Activated T-cell treated with anti-CD3 and anti-CD28 coated beads, Interleukin-2, amount 50 U/mL, for 24 hours (primary cell): ENCODE data around the gene SUPT6H.

ENCODE experiments used
- DNase-seq: peaks from one replicate; pipeline ENCODE4 v3.0.0-alpha.2; 2020
- H3K27ac Mint-ChIP-seq: 2 replicates; pipeline ENCODE4 v1.8.0; 2020; ENCODE audit warnings: mild to moderate bottlenecking, mixed read lengths
- H3K27me3 Mint-ChIP-seq: 2 replicates; pipeline ENCODE4 v1.8.0; 2020; ENCODE audit warnings: mixed read lengths
- H3K36me3 Mint-ChIP-seq: 2 replicates; pipeline ENCODE4 v1.8.0; 2020; ENCODE audit warnings: low read depth, mixed read lengths
- H3K4me1 Mint-ChIP-seq: 2 replicates; pipeline ENCODE4 v1.8.0; 2020; ENCODE audit warnings: low read depth, mixed read lengths
- H3K4me3 Mint-ChIP-seq: 2 replicates; pipeline ENCODE4 v1.8.0; 2020; ENCODE audit warnings: mild to moderate bottlenecking, moderate library complexity, mixed read lengths
- H3K9me3 Mint-ChIP-seq: 2 replicates; pipeline ENCODE4 v1.8.0; 2020; ENCODE audit warnings: mixed read lengths

The SUPT6H gene

GRCh38 chr17:28702026-28702751 lies 40.2 kb downstream of the SUPT6H start:
- H3K4me3 Mint-ChIP-seq = no peak overlapping the region
- H3K27ac Mint-ChIP-seq = peak overlapping the region; percentile 76
- no peak for DNase-seq
- H3K36me3 Mint-ChIP-seq = peaks cover 94% of the 10 kb centered on the region
- H3K27me3 Mint-ChIP-seq = no peaks in the 10 kb centered on the region
- no peaks in the 10 kb centered on the region for H3K9me3 Mint-ChIP-seq
- peaks cover 10% of the 10 kb centered on the region for H3K4me1 Mint-ChIP-seq

GRCh38 chr17:28702752-28703150 lies 40.7 kb downstream of the SUPT6H start:
- H3K9me3 Mint-ChIP-seq = no peaks in the 10 kb centered on the region
- H3K36me3 Mint-ChIP-seq = peaks cover 94% of the 10 kb centered on the region
- no peak overlapping the region for H3K4me3 Mint-ChIP-seq
- H3K4me1 Mint-ChIP-seq = peaks cover 8% of the 10 kb centered on the region
- DNase-seq = no peak
- H3K27ac Mint-ChIP-seq = peak overlapping the region; percentile 76
- H3K27me3 Mint-ChIP-seq = no peaks in the 10 kb centered on the region

GRCh38 chr17:28703552-28704218 lies 41.7 kb downstream of the SUPT6H start:
- Mint-ChIP-seq H3K9me3 (no peaks in the 10 kb centered on the region), H3K4me1 (peaks cover 2% of the 10 kb centered on the region), H3K27me3 (no peaks in the 10 kb centered on the region), H3K4me3 (no peak overlapping the region), H3K36me3 (peaks cover 89% of the 10 kb centered on the region), H3K27ac (peak overlapping the region; percentile 41)
- no peak for DNase-seq

GRCh38 chr17:28704219-28704858 lies 42.3 kb downstream of the SUPT6H start:
- Mint-ChIP-seq H3K4me1 (no peaks in the 10 kb centered on the region), H3K9me3 (no peaks in the 10 kb centered on the region), H3K27me3 (no peaks in the 10 kb centered on the region), H3K36me3 (peaks cover 82% of the 10 kb centered on the region), H3K27ac (peak overlapping the region; percentile 41), H3K4me3 (no peak overlapping the region)
- no peak for DNase-seq

- Mint-ChIP-seq H3K27ac (peak overlapping the region; percentile 61), H3K36me3 (peaks cover 74% of the 10 kb centered on the region), H3K4me3 (no peak overlapping the region), H3K4me1 (peaks cover 2% of the 10 kb centered on the region), H3K9me3 (no peaks in the 10 kb centered on the region), H3K27me3 (no peaks in the 10 kb centered on the region)
- no peak for DNase-seq
These were observed 43.2 kb downstream of the SUPT6H start for GRCh38 chr17:28705074-28705659.

GRCh38 chr17:28705728-28706334 lies 43.8 kb downstream of the SUPT6H start:
- Mint-ChIP-seq H3K36me3 (peaks cover 67% of the 10 kb centered on the region), H3K27me3 (no peaks in the 10 kb centered on the region), H3K27ac (peak overlapping the region; percentile 61), H3K9me3 (no peaks in the 10 kb centered on the region), H3K4me1 (peaks cover 5% of the 10 kb centered on the region), H3K4me3 (no peak overlapping the region)
- no peak for DNase-seq

GRCh38 chr17:28706471-28707338 lies 44.7 kb downstream of the SUPT6H start:
- no peak overlapping the region for H3K27ac Mint-ChIP-seq
- peaks cover 10% of the 10 kb centered on the region for H3K4me1 Mint-ChIP-seq
- H3K36me3 Mint-ChIP-seq = peaks cover 58% of the 10 kb centered on the region
- H3K4me3 Mint-ChIP-seq = no peak overlapping the region
- H3K9me3 Mint-ChIP-seq = no peaks in the 10 kb centered on the region
- no peak for DNase-seq
- no peaks in the 10 kb centered on the region for H3K27me3 Mint-ChIP-seq

GRCh38 chr17:28707339-28707720 lies 45.3 kb downstream of the SUPT6H start:
- no peaks in the 10 kb centered on the region for H3K9me3 Mint-ChIP-seq
- H3K4me1 Mint-ChIP-seq = peaks cover 16% of the 10 kb centered on the region
- DNase-seq = no peak
- H3K27me3 Mint-ChIP-seq = peaks cover 1% of the 10 kb centered on the region
- no peak overlapping the region for H3K4me3 Mint-ChIP-seq
- no peak overlapping the region for H3K27ac Mint-ChIP-seq
- H3K36me3 Mint-ChIP-seq = peaks cover 52% of the 10 kb centered on the region

GRCh38 chr17:28710861-28711722 lies 49.1 kb downstream of the SUPT6H start:
- H3K27me3 Mint-ChIP-seq = peaks cover 26% of the 10 kb centered on the region
- no peaks in the 10 kb centered on the region for H3K9me3 Mint-ChIP-seq
- peak overlapping the region; percentile 80 for H3K4me3 Mint-ChIP-seq
- H3K36me3 Mint-ChIP-seq = peaks cover 16% of the 10 kb centered on the region
- H3K27ac Mint-ChIP-seq = peak overlapping the region; percentile 88
- peak; percentile 94 for DNase-seq
- peaks cover 22% of the 10 kb centered on the region for H3K4me1 Mint-ChIP-seq

- Mint-ChIP-seq H3K27ac (peak within 1 kb of the TSS; percentile 88), H3K4me3 (peak within 1 kb of the TSS; percentile 80), H3K36me3 (peaks cover 11% of the 10 kb centered on the region), H3K9me3 (no peaks in the 10 kb centered on the region), H3K27me3 (peaks cover 31% of the 10 kb centered on the region), H3K4me1 (peaks cover 22% of the 10 kb centered on the region)
- DNase-seq = no peak
These were observed 49.7 kb downstream of the SUPT6H start, which contains the start of gene PROCA1 for GRCh38 chr17:28711723-28712031. TSS of gene PROCA1 (minus strand) at chr17:28711888. CDS start at chr17:28711660, 228 bp downstream.

- Mint-ChIP-seq H3K36me3 (peaks cover 10% of the 10 kb centered on the region), H3K4me3 (peak overlapping the region; percentile 80), H3K27ac (peak overlapping the region; percentile 88), H3K27me3 (peaks cover 34% of the 10 kb centered on the region), H3K9me3 (no peaks in the 10 kb centered on the region), H3K4me1 (peaks cover 22% of the 10 kb centered on the region)
- peak; percentile 79 for DNase-seq
These were observed 50.2 kb downstream of the SUPT6H start for GRCh38 chr17:28712032-28712704.

GRCh38 chr17:28712705-28713415 lies 50.9 kb downstream of the SUPT6H start:
- peaks cover 23% of the 10 kb centered on the region for H3K4me1 Mint-ChIP-seq
- DNase-seq = no peak
- H3K27ac Mint-ChIP-seq = peak overlapping the region; percentile 88
- peak overlapping the region; percentile 80 for H3K4me3 Mint-ChIP-seq
- peaks cover 4% of the 10 kb centered on the region for H3K36me3 Mint-ChIP-seq
- H3K9me3 Mint-ChIP-seq = no peaks in the 10 kb centered on the region
- H3K27me3 Mint-ChIP-seq = peaks cover 35% of the 10 kb centered on the region
